ENCODE measurements around the gene LRIT2. TPM values are rescaled to one million over a fixed set of nuclear protein-coding genes. Genes with fewer than 3 reads are reported as not detected.

LRIT2 gene
- total and polyA plus RNA-seq, 9 of the 15 experiments (the other 6 are each of a cell fraction or from before 2014, with no cell fraction given): not detected

DNA sequence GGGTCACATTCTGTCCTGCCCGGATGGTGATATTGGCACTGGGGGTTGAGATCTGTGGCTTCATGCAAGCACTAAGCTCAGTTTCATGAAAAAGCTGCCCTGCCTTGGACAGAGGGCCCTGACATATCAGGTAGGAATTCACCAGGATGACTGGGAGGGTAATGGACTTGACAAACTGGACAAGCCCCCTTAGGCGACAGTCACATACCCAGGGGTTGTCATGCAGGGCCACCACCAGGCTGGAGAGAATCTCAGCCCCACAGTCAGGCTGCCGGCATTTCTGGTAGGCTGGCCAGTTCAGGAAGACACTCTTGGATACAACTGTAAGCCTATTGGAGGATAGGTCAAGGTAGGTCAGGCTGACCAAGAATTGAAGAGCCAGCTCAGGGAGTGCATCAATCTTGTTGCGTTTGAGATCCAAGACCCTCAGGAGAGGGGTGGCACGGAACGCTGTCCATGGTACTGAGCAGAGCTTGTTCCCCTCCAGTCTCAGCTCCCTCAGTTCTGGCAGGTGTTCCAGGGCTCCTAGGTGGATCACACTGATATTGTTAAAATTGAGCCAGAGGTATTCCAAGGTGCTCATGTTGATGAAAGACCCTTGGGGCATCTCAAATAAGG lies 824 bp downstream of the LRIT2 start:
- Histone ChIP-seq H3K4me3 (no peak overlapping the region), H3K79me2 (ENCODE audit: control insufficient read depth, insufficient read depth, low read length) (no peaks in the 10 kb centered on the region), H3K36me3 (ENCODE audit: control insufficient read depth, insufficient read depth, low read length) (no peaks in the 10 kb centered on the region), H3K9me1 (ENCODE audit: control insufficient read depth, insufficient read depth, low read length) (no peaks in the 10 kb centered on the region), H3K9me3 (replicated peaks; ENCODE audit: control insufficient read depth, insufficient read depth, low read depth, low read length) (no peaks in the 10 kb centered on the region), H2AFZ (ENCODE audit: low read depth, low read length) (no peak overlapping the region), H3K27ac (ENCODE audit: extremely low read depth, low read depth, low read length) (no peak overlapping the region), H4K20me1 (replicated peaks; ENCODE audit: control insufficient read depth, insufficient read depth, low read length) (no peaks in the 10 kb centered on the region), H3K9ac (ENCODE audit: insufficient read depth in 1 of 2, low read depth in 2 of 2, low read length in 2 of 2) (no peak overlapping the region), H3K27me3 (ENCODE audit: control insufficient read depth in 2 of 2, insufficient read depth in 2 of 2, low read length in 2 of 2) (peaks cover 0 to 14% of the 10 kb centered on the region in 2 experiments; a peak in 3 of 5 replicates), H3K4me1 (replicated peaks in 1 of 2; ENCODE audit: control insufficient read depth in 2 of 2, insufficient read depth in 2 of 2, low read length in 2 of 2) (no peaks in the 10 kb centered on the region), H3K4me2 (ENCODE audit: insufficient read depth, low read length) (no peak overlapping the region)
- peak; percentile 32 to 59 (median 46) for DNase-seq (ENCODE audit: extremely low read depth in 1 of 4, low spot score in 3 of 4)
- no TSS peak for BruUV-seq (replicated peaks)
- ChIA-PET CTCF (ENCODE audit: low intra/inter-chr PET ratio) (no interaction called here), POLR2A (interaction anchor here (0.5 kb wide), 1 partner anchor 24 kb away, joined by 3 read pairs; no protein-coding TSS in a partner anchor)
- WGBS (ENCODE audit: insufficient coverage, low coverage, missing lambda C conversion rate): 1% methylated on average over 6 of the region's 6 CpGs
- FAIRE-seq: no peak
- intact Hi-C loops (cut with micrococcal nuclease) (no loop called here), in situ Hi-C loops (cut with MboI) (no loop called here)
- ATAC-seq: peak; percentile 57; the same call in 2 of the 3 replicates
- TF ChIP-seq ZBTB7A (IDR thresholded peaks at IDR 0.05; ENCODE audit: borderline replicate concordance, control insufficient read depth, low read depth, low read length) (peak; percentile 32; the same call in 1 of the 2 replicates), ETV1 (tag; conservative IDR thresholded peaks at IDR 0.05; ENCODE audit: low read depth) (no peak), FOXK2 (conservative IDR thresholded peaks at IDR 0.05 in 1 of 2, IDR thresholded peaks at IDR 0.05 in 1 of 2; ENCODE audit: low read depth in 2 of 2) (no peak), ZC3H8 (IDR thresholded peaks at IDR 0.05) (no peak), HNRNPK (IDR thresholded peaks at IDR 0.05; ENCODE audit: low read depth, low read length, poor library complexity, severe bottlenecking) (no peak), NR2C1 (IDR thresholded peaks at IDR 0.05) (no peak), NR2C1 (tag; IDR thresholded peaks at IDR 0.05) (no peak), MIER1 (IDR thresholded peaks at IDR 0.05; ENCODE audit: low read depth) (peak; percentile 90), ARNT (IDR thresholded peaks at IDR 0.05) (no peak), ZNF274 (IDR thresholded peaks at IDR 0.05; ENCODE audit: borderline replicate concordance, low read depth, low read length) (no peak), TAF9B (IDR thresholded peaks at IDR 0.05; ENCODE audit: partially characterized antibody) (no peak), ZNF324 (CRISPR knock-in tag; IDR thresholded peaks at IDR 0.05) (no peak), IFI16 (CRISPR knock-in tag; IDR thresholded peaks at IDR 0.05) (no peak), DNMT1 (IDR thresholded peaks at IDR 0.05) (no peak), NRF1 (conservative IDR thresholded peaks at IDR 0.05 in 1 of 2, IDR thresholded peaks at IDR 0.05 in 1 of 2) (no peak)
- TF ChIP-seq, protein P1, sequence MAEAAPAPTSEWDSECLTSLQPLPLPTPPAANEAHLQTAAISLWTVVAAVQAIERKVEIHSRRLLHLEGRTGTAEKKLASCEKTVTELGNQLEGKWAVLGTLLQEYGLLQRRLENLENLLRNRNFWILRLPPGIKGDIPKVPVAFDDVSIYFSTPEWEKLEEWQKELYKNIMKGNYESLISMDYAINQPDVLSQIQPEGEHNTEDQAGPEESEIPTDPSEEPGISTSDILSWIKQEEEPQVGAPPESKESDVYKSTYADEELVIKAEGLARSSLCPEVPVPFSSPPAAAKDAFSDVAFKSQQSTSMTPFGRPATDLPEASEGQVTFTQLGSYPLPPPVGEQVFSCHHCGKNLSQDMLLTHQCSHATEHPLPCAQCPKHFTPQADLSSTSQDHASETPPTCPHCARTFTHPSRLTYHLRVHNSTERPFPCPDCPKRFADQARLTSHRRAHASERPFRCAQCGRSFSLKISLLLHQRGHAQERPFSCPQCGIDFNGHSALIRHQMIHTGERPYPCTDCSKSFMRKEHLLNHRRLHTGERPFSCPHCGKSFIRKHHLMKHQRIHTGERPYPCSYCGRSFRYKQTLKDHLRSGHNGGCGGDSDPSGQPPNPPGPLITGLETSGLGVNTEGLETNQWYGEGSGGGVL (CRISPR knock-in tag; IDR thresholded peaks at IDR 0.05): no peak
- TF ChIP-seq, protein P2, sequence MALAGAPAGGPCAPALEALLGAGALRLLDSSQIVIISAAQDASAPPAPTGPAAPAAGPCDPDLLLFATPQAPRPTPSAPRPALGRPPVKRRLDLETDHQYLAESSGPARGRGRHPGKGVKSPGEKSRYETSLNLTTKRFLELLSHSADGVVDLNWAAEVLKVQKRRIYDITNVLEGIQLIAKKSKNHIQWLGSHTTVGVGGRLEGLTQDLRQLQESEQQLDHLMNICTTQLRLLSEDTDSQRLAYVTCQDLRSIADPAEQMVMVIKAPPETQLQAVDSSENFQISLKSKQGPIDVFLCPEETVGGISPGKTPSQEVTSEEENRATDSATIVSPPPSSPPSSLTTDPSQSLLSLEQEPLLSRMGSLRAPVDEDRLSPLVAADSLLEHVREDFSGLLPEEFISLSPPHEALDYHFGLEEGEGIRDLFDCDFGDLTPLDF (CRISPR knock-in tag; IDR thresholded peaks at IDR 0.05): no peak
- TF ChIP-seq, protein P3, sequence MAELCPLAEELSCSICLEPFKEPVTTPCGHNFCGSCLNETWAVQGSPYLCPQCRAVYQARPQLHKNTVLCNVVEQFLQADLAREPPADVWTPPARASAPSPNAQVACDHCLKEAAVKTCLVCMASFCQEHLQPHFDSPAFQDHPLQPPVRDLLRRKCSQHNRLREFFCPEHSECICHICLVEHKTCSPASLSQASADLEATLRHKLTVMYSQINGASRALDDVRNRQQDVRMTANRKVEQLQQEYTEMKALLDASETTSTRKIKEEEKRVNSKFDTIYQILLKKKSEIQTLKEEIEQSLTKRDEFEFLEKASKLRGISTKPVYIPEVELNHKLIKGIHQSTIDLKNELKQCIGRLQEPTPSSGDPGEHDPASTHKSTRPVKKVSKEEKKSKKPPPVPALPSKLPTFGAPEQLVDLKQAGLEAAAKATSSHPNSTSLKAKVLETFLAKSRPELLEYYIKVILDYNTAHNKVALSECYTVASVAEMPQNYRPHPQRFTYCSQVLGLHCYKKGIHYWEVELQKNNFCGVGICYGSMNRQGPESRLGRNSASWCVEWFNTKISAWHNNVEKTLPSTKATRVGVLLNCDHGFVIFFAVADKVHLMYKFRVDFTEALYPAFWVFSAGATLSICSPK (IDR thresholded peaks at IDR 0.05; ENCODE audit: borderline replicate concordance): no peak

All from K562 (cell line).